ENCODE measurements around the gene BLID.

Gene BLID

GRCh38 chr11:122095681-122096262, 20.2 kb downstream of the BLID start:
- H3K4me3 ChIP-seq (ENCODE audit: low read depth, low read length) = no peak overlapping the region
- DNase-seq (ENCODE audit: low read depth) = no peak
- TF ChIP-seq CTCF (IDR thresholded peaks at IDR 0.05; ENCODE audit: low read depth, low read length, missing control alignments) = no peak

GRCh38 chr11:122094836-122095235, 21.2 kb downstream of the BLID start:
- TF ChIP-seq CTCF (IDR thresholded peaks at IDR 0.05; ENCODE audit: low read depth, low read length, missing control alignments) = no peak
- H3K4me3 ChIP-seq (ENCODE audit: low read depth, low read length) = no peak overlapping the region
- no peak for DNase-seq (ENCODE audit: low read depth)

- TF ChIP-seq CTCF (IDR thresholded peaks at IDR 0.05; ENCODE audit: low read depth, low read length, missing control alignments) = no peak
- DNase-seq (ENCODE audit: low read depth) = no peak
- no peak overlapping the region for H3K4me3 ChIP-seq (ENCODE audit: low read depth, low read length)
Measured at GRCh38 chr11:122093731-122094275, 22.2 kb downstream of the BLID start.

- H3K4me3 ChIP-seq (ENCODE audit: low read depth, low read length) = no peak overlapping the region
- no peak for DNase-seq (ENCODE audit: low read depth)
- no peak for TF ChIP-seq CTCF (IDR thresholded peaks at IDR 0.05; ENCODE audit: low read depth, low read length, missing control alignments)
Measured at GRCh38 chr11:122091835-122092234, 24.2 kb downstream of the BLID start.

- TF ChIP-seq CTCF (IDR thresholded peaks at IDR 0.05; ENCODE audit: low read depth, low read length, missing control alignments) = no peak
- DNase-seq (ENCODE audit: low read depth) = no peak
- no peak overlapping the region for H3K4me3 ChIP-seq (ENCODE audit: low read depth, low read length)
Measured at GRCh38 chr11:122089111-122089510, 26.9 kb downstream of the BLID start.

GRCh38 chr11:122085712-122086111, 30.3 kb downstream of the BLID start:
- DNase-seq (ENCODE audit: low read depth) = no peak
- H3K4me3 ChIP-seq (ENCODE audit: low read depth, low read length) = no peak overlapping the region
- no peak for TF ChIP-seq CTCF (IDR thresholded peaks at IDR 0.05; ENCODE audit: low read depth, low read length, missing control alignments)

- H3K4me3 ChIP-seq (ENCODE audit: low read depth, low read length) = no peak overlapping the region
- TF ChIP-seq CTCF (IDR thresholded peaks at IDR 0.05; ENCODE audit: low read depth, low read length, missing control alignments) = no peak
- no peak for DNase-seq (ENCODE audit: low read depth)
Measured at GRCh38 chr11:122085264-122085663, 30.8 kb downstream of the BLID start.
